ENCODE measurements around the gene WDR91.

Gene WDR91

DNA sequence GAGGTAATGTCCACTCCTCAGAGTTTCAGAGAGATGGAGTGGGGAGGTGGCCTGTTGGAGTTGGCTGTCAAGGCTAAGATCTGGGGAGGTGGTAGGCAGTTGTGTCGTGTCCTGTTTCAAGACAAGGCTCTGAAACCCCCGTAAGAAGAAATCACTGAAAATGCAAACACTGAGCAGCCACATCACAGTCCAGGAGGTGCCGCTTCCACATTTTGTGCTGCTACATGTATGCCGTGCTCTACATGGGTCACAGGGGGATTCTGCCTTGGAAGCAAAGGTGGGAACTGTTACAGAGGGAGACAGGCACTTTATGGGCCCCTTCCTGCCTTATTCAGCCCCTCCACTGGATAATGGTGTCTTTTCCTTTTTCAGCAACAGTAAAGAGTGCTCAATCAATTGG lies 11.9 kb downstream of the WDR91 start:
- no peak for DNase-seq (ENCODE audit: low read depth in 2 of 2)

DNA sequence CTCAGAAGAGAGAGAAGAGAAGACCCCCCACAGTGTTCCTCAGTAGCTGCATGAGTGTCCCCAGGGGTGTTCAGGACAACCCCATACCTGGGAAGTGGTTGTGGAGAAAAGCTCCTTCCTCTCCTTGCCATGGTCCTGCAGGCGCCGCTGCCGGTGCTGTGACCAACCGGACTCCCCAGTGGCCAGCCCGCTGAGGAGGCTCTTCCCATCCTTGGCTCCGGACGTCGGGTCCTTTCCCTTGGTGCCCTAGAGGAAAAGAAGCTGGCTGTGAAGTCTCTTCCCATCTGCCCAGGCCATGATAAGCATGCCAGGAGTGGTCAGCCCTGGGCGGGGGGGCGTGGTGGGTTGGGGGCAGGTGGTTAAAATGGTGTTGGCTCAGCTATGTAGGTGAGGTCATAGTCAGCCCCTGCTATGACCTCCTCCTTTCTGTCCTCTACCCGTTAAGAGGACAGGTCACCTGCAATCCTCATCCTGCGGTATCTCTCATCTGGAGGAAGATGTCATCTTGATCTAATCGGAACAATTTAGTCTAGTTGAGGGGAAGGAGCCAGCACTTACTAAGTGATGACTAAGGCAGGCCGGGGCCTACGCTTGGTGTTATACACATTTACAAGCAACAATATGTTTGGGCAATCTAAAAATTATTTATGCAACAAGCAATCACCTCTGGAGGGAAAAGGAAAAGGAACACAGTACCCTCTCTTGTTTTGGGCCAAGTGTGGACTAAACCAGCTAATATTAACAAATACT lies 13.2 kb downstream of the WDR91 start:
- no peak for DNase-seq (ENCODE audit: low read depth in 2 of 2)

DNA sequence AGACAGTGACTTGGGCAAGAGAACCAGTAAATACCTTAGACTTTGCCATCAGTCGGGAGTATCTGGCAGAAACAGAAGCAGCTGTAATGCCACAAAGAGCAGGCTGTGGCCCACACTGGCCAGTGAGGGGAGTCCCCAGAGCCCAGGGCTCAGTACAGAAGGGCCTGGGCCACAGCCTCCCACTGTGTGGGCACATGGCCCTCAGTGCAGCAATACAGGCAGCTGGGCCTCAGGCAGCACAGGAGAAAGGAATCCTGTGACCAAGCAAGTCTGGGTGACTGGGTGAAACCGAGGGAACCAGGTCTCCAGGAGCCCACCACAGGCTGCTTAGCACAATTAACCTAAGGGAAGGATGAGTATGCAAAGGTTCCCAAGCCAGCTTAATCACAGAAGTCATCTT lies 14.0 kb downstream of the WDR91 start:
- DNase-seq (ENCODE audit: low read depth in 2 of 2), result no peak

DNA sequence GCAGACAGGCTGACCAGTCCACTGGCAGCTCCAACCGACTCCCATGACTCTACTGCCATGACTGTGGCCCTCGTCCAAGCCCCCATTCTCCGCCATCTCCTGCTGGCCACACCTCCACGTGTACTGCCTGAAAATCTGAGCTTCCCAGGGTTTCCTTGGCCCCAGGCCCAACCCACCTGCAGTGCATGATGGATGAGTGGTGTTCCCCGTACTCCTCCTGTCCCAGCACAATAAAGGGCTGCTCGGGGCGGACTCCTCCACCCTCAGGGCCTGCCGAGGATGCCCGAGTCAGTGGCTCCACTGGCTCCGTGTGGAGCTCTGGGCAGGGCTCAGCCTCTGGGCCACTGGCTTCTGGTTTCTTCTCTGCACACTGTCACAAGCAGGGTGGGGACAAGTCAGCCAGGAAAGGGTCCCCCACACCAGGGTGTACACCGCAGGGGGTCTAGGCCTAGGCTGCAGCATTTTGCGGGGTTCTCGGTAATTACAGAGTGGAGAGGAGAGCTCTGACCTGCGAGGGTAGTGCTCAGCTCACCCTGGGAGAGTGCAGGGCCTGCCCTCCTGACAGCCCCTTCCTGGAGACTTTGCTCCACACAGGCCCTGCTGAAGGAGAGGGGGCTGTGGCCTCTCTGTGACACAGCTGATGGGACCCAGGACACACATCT lies 15.2 kb downstream of the WDR91 start:
- DNase-seq (ENCODE audit: low read depth in 2 of 2), result no peak

DNA sequence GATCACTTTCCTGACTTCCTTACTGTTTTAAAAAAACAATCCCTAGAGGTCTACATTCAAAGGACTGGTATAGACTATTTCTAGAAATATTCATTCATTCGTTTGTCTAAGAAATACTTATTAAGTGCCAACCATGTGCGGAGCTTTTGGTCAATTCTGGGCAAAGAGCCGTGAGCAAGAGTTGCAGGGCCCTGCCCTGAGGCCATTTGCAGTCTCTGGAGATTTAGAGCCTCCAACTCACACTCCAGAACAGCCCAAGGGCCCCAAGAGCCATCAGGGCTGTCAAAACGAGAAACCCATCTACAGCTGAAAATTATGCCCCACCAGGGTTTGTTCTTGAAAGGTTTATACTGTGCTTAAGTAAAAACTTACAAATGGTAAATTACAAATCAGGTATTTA lies 16.2 kb downstream of the WDR91 start:
- no peak for DNase-seq (ENCODE audit: low read depth in 2 of 2)

DNA sequence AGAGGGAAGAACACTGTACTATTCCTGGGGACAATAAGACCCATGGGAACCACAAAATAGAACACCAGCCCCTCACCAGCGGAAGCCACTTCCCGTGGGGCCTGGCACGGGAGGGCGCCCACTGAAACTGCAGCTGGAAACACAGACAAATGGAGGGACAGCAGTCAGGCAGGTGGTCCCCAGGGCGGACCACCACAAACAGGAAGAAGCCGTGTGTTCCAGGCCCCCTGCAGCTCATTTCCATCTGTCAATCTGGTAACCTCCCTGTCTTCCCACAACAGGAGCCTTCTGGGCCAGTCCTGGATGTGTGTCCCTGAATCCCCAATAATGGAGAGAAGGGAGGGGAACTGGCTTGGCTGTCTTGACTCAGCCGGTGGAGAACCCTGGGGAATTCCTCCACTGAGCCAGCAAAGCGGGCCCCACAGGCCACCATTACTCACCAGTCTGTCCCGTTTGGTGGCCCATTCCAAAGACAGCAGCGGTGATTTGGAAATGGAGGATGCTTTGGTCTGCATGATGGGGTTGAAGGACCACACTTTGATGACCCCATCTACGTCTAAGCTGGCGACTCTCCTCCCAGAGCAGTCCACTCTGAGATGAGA lies 16.7 kb downstream of the WDR91 start:
- DNase-seq (ENCODE audit: low read depth in 2 of 2), result no peak

DNA sequence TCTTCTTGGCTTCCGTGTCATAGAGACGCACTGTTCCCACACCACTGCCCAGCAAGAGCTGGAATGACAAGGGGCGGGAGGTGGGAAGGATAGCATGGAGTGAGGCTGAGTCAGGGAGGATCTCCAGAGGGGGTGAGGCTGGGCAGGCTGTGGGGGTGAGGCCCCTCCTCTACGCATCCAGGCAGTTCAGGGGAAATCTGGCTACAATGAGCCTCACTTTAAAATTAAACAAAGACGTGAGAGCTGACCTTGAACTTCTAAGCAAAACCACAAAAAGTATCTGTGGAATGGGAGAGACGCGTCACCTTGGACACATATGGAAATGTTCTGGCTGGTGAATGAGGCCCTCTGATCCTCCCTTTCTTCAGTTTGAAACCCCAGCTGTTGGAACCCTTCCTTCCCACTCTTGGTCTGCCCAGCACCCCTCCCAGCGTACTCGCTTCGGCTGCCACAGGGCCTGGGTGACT lies 17.7 kb downstream of the WDR91 start:
- peak; percentile 92 to 94 for DNase-seq (ENCODE audit: low read depth in 2 of 2)

DNA sequence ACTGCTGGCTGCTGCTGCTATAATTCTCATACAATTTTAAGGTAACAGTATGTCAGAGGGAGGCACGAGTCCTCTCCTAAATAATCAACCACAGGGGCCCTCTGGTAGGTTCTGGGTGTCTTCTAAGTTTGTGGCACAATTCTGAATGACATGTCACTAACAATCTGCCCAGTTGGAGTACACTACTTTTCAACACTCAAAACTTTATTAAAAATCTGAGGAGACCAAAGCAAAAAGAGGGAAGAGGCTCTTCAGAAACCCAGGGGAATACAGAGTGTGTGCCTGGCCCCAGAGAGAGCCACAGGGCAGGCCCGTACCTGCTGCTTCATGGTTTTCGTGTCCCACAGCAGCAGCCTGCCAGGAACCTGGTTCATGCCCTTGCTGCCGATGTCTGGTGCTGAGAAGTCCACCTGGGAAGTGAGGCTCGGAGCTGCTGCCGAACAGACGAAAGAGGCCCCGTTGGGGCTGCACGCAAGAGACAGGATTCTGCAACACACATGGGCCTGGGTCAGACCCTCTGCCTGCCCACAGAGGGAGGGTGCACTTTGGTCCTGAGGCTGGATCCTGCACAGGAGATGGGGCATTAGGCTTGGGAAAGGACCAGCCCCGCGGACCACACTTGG lies 18.3 kb downstream of the WDR91 start:
- DNase-seq (ENCODE audit: low read depth in 2 of 2), result no peak

DNA sequence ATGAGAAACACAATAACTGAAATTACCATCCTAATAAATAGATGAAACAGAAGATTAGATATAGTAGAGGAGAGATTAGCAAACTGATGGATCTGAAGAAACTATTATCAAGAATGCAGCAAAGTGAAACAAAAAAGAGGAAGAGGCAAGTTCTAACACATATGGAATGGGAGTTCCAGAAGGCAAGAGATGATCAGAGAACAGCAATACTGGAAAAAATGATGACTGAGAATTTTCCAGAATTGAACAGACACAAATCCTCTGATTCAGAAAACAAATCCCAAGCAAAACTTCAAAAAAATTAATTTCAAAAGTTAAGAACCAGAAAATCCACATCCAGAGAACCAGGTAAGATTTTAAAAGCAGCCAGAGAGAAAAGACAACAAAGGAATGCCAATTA lies 20.6 kb downstream of the WDR91 start:
- no peak for DNase-seq (ENCODE audit: low read depth in 2 of 2)

DNA sequence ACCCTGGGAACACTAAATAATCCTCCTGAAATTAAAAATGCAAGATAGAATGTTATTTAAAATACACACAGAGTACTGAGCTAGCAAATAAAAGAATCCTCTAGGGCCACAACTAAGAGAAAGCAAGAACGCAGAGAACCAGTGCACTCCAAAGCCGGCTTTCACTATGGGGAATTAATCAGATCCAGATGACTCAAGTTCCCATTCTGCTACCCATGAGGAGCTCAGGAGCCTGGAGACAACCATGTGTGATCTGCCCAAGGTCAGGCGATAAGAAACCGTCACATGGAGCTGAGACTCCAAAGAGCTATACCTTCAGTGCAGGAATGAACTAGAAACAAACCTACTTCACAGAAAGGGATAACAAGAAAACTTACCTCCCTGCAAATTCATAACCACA lies 21.4 kb downstream of the WDR91 start:
- DNase-seq (ENCODE audit: low read depth in 2 of 2), result peak; percentile 57 to 60

DNA sequence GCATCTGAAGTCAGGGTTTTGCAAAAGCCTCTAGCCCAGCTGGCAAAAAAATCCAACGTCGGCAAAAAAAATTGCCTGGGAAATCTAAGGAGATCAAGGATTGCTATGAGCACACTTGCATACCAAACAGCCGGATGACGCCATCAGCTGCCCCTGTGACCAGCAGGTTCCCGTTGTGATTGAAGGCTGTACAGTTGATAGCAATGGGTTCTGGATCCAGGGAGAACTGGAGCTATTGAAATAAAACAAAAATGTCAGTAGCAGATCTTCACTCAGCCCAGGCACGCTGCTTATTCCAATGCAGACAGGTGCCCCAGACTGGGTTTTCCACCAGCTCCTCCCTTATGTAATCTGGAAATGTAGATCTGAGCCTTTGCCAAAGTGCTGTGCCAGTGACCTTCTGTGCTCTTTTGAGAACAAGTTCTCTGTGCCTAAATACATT lies 22.1 kb downstream of the WDR91 start:
- no peak for DNase-seq (ENCODE audit: low read depth in 2 of 2)

DNA sequence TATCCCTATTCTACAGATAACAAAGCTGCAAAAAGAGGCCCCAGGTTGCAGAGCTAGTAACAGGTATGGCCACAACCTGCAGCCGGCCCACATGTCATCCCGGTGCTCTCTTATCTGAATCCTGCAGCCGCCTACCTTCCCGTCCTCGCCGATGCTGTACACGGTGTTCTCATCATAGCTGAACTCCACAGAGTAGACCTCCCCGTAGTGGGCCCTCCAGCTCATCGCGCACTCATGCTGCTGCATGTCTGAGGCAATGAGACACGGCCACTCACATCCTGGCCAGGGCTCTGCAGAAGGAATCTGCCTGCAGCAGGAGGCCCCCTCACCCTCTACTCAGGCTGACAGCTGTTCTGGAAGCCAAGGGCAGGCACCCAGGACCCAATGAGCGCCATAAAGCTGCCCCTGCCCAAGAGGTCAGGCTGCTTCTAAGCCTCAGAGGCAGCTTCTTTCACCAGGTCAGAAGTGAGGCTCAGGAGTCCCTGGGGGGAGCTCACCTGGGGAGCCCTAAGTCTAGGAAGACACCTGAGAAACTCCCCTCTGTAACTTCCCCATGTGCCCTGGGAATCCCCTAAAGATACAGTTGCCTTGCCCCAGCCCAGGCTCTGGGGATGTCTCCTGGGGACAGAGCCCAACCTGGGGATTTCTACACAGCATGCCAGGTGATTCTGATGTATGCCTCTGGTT lies 22.9 kb downstream of the WDR91 start:
- DNase-seq (ENCODE audit: low read depth in 2 of 2), result no peak

DNA sequence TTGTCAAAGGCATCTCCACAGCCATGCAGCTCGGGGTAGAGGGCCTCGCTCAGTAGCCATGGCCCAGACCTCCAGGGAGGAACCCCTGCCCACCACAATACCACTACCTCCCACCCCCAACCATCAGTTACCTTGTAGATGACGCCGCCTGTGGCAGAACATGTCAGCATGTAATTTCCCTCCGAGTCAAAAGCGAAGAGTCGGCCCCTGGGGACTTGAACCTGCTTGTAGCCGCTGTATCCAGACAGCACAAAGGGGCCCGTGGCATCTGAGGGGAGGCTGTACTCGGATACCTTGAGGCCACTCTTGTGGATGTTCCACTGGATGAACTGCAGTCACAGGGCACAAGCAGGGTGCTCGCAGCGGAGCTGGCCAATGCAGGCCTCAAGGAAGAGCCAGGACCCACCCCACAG lies 24.5 kb downstream of the WDR91 start:
- DNase-seq (ENCODE audit: low read depth in 2 of 2), result no peak

DNA sequence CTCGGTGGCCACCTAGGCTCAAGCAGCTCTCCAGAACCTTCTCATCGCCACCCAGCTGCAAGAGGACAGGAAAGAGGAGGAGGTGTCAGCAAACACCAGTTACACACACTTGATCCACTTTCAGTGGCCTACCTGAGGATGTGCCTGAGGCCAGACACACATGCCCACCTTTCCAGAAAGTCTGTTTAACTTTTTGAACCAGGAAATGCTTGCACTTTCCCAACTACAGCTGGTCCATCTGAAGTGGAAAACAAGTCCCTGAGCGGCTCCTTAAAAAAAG lies 25.1 kb downstream of the WDR91 start:
- DNase-seq (ENCODE audit: low read depth in 2 of 2), result no peak

DNA sequence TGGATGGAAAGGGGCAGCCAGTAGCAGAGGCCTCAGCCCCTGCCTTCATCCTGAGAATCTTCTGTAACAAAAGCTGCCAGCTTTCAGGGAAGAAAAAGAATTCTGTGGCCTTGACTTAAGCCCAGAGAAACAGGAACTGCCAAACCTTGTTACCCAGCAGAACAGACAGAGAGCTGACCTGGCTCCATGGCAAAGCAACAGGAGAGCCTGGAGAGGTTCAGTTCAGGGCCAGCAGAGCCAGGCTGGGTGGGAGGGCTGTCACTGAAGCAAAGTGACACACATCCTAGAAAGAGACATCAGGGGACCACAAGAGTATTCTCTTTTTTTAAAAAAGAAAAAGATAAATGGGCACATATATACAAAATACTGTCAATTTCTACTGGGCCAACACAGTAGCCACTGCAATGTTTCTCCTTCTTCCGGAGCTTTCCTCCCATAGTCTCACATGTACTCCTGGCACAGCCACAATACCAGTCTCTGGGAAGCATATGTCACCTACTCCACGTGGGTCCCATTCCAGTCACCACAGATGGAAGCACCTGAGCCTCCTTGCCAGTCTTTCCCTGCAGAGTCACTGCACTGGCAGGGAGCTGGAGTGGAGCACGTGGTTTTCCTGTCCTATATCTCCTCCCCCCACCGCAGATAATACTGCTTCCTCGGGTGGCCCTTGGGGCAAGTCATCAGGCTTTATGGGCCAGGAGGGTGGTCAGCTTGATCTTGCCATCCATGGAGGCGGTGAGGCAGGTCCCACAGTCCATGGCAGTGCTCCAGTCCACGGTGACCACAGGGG lies 25.7 kb downstream of the WDR91 start:
- DNase-seq (ENCODE audit: low read depth in 2 of 2), result no peak

DNA sequence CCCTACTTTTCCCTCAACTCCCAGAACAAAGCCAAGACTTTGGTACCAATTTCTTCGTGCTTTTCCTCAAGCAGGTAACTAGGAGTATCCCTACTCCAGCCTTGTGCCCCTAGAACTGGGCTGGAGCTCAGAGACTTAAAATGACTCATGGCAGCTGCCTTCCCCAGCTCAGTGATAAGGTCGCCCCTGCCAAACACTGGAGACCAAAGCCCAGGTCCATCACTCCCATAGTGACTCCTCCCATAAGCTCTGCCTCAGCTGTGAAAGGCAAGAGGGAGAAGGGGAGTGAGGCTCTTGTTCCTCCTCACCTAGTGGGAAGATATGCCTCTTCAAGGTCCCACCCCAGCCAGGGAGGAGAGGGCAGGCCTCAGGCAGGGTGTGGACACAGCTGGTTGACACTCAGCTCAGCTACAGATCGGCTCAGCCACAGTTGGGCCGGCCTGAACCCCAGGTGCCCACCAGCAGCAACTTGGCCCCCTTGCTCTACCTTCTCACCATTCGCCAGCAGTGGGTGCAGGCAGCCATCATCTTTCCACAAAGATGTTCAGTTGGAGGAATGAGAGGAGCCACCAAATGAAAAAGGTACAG lies 27.0 kb downstream of the WDR91 start:
- DNase-seq (ENCODE audit: low read depth in 2 of 2), result no peak

DNA sequence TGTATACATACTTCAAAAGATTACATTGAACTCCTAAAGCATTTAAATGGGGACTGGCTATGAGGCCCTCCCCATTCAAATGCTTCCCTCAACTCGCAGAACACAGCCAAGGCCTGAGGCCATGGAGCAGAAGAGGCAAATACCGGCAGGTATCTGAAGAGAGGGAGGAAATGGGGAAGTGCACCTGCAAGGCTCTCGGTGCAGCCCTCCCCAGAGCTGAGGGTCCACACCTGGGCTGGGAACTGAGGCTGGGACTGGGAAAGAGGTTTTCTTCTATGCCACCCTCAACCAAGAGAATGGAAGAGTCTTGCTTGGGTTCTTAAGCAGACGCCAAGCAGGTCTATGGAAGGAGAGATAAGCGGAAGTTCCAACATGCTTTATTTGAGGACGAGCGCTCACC lies 27.8 kb downstream of the WDR91 start:
- DNase-seq (ENCODE audit: low read depth in 2 of 2), result no peak

DNA sequence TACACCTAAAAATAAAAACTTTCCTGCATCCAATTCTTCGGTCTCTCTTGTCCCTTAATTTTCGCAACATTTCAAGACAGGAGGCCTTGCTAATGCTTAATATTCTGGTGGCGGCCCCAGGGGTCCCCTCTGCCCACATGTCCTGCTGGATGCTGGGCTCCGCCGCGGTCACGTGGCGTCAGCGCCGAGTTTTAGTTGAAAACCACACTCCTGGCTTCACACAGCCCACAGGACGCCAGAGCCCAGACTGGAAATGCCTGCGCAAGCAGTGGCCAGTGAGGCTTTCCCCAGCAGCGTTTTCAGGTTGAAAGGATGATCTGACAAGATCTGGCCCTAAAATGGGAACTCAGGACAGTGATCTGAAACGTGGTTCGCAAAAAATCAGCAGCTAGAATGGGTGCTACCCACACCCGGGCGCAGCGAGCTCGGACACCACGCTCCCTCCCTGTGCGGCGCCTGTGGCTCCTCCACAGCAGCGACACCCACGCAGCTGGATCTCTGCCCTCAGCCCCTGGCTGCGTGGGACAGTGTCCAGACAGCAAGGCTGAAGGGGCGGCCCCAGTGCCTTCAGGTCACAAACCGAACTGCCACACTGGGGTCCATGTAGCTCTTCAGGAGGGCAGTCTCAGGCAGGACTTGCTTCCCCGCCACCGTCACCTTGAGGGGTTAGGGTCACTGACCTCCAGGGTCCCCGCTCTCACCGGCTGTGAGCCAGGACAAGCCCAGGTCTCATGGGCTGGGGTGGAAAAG lies 29.2 kb downstream of the WDR91 start:
- no peak for DNase-seq (ENCODE audit: low read depth in 2 of 2)

DNA sequence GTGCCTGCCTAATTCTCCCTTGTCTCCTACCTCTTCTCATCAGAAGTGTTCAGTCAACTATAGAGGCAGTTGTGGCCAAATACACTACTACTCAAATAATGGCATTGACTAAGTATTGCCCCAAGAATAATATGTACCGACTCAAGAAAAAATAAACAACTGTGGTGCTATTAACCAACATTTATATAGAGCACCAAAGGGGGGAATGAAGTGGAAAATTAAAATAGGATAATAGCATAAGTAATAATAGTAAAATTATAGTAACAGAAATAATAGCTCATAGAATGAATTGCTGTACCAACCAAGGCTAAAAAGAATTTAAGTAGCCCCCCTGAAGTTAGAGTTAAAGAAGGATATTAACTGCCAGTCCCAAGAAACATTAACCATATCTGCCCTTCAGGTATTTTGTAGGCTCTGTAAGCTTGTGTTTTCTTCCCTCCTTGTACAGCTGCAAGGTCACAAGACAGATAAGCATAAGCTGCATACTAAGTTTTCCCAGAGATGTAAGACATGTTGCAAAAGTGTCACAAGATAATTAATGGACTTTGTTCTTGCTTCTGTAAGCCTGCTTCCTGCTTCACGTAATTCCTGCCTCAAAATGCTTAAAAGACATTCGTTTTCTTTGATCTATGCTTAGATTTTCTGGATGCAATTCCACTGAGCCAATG lies 29.9 kb downstream of the WDR91 start:
- no peak for DNase-seq (ENCODE audit: low read depth in 2 of 2)

DNA sequence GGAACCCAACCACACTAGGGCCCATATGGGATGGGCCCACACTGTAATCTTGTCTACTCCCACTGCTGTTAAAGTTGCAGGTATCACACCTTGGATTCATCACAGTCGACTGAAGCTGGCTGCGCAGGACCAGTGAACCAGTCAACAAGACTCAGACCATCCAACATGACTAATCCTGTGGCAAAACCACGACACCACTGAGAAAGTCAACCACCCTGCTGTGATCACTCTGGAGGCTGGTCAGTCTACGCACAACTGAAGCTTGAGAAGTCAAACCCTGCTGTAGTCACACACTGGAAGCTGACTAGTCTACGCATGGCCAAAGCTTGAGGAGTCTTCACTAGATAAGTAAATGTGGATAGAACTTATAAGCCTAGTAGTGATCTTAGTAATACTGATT lies 31.2 kb downstream of the WDR91 start:
- no peak for DNase-seq (ENCODE audit: low read depth in 2 of 2)

Data from fibroblast of skin of left quadriceps (primary cell).